ENCODE results near the gene CALM1.
"Not testable (repeated sequence)": the region's sequence is repeated elsewhere in the genome, so short reads cannot be mapped to it uniquely, and the experiment has no call there.

The CALM1 gene

DNA sequence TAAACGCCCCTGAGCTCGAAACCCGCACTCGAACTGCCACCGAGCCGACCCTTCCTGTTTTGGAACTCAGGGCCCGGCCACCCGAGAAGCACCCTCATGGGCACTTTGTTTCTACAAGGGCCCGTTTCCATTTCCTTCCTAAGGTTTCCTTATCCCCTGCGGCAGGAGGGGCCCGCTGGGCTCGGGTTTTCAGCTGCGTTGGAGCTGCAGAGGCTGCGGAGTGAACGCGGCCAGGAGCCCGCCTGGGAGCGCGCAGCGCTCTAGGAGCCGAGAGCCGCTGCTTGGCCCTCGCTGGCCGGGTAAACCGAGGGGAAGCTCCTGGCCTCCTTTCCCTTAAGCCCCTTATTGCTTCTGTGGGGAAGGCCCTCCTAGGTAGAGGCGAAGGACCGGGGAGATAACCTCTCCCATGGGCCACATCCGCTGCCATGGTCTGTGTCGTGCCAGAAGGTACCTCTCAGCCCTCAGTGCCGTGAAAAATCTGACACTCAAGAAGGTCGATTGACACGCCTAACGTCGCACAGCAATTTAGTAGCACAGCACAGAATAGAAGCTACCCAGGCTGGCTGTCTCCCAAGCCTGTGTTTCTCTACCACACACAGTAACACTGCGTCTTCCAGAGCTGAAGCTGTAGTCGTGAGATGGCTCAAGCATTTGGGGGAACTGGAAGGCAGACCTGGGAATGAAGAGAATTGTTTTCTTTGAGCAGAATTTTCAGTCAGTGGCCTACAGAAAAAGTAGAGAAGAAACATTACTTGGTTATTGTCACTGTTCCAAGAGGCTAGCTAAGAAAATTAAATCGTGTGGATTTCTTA lies 12.9 kb upstream of the CALM1 start:
- peak; percentile 44 to 53 for DNase-seq

DNA sequence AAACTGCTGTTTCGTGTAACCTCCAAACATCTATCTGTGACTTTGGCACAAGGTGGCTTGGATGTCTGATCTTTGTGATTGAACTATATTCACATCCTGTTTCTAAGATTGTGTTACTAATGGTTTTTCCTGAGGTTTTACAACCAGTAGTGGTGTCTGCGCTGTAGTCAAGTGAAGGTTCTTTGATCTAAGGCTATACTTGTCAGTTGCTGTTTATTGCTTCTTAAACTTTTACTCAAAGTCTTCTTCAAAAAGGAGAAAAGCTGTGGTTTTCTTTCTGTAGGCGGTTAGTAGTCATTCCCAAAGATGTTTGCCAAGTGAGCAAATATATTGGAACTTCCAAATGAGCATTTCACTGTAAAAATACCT lies 12.3 kb upstream of the CALM1 start:
- no peak for DNase-seq

DNA sequence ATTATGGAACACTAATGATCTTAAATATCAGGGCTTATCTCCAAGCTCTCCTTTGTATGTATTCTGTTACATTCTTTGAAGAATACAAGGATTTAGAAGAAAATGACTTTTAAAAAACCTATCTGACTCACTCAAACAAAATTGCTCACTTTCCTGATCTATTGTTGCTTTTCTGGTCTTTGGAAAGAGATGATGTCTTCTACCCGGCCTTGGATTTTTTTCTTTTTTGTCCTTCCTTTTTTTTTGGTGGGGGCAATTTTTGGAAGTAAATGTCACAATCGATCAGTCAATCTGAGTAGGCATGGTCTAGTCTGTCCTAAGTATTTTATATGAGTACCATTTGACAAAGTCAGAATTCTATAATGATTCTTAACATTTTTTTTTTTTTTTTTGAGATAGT lies 10.5 kb upstream of the CALM1 start:
- DNase-seq, result no peak

DNA sequence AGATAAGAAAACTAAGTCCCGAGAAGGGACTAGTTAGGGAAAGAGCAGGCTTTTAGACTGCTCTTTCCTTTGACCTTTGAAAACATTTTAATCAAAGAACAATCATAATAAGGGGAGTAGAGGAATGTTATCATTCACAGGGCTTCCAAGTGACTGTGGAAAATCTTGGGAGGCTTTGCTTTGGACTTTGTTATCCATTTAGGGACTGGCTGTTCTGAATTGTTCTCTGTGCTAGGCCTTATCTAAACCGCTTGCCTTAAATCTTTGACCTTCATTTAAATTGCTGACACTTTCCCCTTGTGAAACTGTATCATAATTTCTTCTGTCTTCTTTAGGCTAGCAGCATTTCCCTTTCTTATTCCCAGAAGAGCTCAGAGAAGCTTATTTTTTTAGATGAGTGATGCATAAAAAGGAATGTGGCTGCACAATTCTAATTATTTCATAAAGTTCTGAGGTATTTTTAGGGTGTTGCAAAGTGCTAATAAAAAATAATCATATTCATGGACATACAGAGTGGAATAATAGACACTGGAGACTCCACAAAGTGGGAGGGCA lies 9.5 kb upstream of the CALM1 start:
- no peak for DNase-seq

DNA sequence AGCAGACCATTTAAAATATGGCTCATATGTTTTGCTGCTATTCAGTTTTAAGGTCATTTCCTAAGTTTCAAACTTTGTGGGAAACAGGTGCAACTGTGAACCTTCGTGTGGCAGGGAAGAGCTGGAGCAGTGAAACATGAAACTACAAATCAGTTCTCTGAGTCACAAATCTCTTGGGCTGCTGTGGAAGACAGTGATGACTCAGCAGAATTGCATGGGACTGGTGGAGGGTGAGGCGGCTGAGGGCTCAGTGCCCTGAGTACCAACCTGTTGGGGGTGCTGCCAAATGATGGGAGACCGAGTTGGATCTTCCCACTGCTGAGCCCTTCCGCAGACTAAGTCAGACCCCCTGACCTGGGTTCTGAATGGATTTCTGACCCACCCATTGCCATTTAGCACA lies 8.4 kb upstream of the CALM1 start:
- DNase-seq, result no peak

DNA sequence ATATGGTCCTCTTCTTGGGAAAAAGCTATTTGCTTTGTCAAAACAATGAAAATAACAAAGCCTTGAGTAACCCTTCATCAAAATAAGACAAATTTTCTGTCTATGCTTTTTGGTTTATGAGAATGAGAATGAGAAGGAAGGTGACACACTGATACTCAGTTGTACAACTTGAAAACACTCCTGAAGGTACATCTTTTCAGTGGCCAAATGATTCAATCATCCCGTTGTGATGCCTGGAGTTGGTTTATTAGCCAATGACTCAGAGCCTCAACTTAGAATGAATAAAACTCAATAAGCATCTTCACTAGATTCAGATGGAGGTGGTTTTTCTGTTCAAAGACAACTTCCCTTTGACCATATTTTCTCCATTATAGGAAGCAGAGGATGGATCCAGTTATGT lies 7.8 kb upstream of the CALM1 start:
- DNase-seq, result no peak

DNA sequence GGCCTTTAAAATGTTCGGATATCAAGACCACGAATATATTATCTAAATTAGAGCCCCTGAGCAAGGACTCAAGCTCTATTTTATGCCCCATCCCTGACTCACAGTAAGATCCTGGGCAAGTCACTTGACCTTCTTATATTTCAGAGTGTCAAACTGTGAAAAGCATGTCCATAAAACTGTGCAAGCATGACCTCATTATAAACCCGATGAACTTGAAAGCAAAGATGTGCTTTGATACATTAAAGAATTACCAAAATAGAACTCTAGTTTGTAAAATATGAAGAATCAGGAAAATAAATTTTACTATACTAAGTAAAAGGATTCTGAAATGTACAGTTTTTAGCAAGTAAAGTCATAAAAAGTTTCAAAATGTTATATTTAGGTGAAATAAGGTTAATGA lies 2.9 kb upstream of the CALM1 start:
- no peak for DNase-seq

DNA sequence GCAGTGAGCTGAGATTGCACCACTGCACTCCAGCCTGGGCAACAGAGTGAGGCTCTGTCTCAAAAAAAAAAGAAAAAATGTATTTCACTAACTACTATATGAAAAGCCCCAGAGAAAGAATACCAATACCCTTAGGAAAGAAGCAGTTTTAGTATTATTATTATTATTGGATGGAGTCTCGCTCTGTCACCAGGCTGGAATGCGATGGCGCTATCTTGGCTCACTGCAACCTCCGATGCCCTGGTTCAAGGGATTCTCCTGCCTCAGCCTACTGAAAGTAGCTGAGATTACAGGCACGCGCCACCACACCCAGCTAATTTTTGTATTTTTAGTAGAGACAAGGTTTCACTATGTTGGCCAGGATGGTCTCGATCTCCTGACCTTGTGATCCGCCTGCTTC lies 2.0 kb upstream of the CALM1 start:
- not testable (repeated sequence) for DNase-seq

DNA sequence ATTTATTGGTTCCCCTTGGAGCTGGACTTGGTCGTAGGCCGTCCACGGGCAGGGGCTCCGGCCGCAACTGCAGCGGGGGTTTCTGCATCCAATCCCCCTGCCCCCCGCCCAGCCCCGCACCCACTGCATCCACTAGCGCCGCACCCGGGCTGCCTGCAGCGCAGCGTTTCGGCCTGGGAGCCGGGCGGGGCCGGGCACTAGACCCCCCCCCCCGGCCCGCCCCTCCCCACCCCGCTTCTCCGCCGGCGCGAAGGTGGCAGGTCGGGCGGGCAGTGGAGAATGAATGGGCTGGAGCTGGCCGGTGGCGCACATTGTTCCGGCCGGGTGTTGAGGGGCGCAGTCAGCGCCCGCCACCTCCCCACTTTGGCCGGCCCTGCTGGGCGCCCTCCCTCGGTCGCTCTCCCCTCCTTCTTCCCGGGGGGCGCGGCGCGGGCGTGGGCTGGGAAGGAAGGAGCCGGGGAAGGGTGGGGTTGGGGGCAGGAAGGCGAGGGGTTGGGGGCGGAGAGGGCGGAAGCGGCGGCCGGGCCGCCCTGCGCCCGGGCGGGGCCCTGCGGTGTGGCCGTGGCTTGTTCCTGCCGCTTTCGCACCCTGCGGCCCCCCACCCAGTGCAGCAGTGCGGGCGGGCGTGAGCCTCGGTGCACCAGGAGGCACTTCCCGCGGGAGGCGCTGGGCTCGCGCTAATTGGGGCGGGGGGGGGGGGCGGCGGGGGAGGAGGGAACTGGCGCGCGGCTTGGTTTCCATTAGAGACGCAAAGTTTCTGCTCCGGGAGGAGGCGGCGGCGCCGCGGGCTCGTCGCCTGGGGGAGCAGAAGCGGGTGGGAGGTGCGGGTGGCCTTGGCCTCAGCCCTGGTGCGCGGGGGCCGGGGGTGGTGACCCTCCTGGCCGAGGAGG lies 841 bp downstream of the CALM1 start:
- DNase-seq, result peak; percentile 40 to 42

DNA sequence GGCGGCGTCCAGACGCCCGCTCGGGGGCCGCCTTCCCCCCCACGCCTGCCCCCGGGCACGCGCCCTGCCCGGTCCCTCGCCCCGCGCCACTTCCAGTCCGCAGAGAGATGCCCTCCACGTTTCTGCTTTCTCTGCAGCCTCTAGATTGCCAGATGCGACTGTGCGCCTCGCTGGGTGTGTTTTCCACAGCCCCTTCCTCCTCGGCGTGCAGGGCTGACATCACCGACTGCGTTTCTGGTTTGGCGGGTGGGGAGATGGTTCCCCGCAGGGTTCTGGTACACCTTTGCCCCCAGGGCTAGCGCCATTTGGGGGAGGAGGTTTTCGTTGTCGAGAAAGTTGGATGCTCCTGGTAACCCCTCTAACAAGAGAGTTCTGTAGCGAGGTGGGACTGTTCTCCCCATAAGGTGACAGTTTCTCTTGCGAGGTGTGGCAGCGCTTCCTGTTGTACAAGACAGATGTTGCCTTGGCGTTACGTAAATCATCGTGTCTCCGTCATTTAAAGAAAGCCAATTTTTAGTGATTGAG lies 1.5 kb downstream of the CALM1 start:
- DNase-seq, result peak; percentile 28 to 58

DNA sequence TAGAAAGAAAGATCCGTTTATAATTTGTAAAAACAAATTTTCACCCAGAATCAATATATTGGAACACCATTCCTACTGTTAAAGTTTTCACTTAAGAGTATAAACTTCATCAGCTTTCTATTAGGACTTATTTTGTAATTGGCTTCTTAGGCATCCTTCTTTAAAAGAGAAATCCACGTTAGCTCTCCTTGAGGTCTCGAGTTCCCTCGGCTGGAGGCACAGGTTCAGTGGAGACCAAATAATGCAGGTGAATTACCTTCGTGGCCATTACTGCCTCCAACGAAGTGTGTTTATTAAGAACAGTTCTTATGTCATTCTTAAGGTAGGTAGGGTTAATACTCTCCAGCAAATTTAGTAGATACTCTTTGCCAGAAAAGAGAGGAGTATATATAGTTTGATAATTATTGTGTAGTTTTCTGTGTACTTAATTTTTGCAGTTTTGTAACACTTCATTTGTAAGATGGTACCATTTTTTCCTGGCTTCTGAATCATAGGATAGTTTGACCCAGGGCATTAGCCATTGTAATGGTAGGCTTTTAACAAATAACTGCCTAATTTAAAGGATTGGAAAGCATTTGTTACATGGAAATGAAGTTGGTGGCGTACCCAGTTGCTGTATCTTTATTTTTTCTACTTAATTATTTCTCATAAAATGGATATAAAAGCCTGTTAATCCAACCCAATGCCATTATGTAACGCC lies 2.2 kb downstream of the CALM1 start:
- no peak for DNase-seq

DNA sequence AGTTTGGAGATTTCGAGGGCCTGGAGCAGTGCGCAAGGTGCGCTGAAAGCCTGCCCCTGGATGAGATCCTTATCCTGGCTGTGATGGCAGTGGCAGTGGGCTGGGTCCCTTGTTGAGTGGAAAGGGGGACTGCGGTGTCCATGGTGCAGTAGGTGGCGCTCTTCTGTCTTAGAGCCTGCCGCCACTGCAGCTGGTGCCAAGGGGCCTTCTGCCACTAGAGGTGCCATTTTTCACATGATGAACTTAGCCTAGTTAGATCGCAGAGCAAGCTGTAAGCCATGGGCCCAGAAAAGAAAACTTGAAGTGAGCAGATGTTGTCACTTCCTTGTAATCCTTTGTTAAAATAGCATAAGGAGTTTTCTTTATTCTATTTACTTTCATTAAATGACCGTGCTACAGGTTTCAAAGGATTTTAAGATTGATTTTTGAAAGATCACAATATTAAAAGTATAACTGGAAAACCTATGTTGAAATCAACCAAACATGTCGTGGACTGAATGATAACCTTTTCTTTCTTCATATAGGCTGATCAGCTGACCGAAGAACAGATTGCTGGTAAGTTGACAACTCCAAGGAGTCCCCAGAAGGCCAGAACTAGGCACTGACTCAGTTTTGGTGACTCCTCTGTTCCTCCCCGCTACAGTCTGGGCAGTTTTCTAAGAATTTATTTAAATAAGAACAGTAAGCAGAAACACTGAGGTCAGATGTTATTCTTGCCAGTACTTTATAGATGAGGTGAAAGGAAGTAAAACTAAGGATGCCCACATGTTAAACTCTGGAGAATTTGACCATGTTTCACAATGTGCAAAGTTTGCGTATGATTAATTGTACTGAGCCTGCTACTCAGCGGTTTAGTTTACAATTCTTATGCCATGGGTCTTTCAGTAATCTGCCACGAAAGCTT lies 3.0 kb downstream of the CALM1 start:
- peak; percentile 93 for DNase-seq

DNA sequence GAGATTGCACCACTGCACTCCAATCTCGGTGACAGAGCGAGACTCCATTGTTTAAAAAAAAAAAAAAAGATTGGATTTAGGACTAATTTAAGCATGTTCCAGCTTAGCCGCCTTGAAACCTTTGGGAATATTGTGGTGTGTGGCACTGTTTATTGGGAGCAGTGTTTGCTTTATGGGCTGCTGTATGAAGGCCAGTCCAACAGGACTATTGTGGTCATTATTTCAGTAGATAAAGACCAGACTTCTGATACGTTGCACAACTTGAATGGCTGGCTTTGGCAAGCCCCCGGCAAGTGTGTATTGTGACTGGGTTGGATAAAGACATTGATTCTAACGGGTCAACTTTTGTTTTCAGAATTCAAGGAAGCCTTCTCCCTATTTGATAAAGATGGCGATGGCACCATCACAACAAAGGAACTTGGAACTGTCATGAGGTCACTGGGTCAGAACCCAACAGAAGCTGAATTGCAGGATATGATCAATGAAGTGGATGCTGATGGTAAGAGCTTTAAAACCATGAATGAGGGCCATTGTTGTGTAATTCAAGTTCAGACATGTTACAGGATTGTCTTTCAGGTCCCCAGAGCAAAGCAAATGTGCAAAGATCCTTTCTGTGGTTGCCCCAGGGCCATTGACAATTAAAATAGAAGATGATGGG lies 4.2 kb downstream of the CALM1 start:
- no peak for DNase-seq

DNA sequence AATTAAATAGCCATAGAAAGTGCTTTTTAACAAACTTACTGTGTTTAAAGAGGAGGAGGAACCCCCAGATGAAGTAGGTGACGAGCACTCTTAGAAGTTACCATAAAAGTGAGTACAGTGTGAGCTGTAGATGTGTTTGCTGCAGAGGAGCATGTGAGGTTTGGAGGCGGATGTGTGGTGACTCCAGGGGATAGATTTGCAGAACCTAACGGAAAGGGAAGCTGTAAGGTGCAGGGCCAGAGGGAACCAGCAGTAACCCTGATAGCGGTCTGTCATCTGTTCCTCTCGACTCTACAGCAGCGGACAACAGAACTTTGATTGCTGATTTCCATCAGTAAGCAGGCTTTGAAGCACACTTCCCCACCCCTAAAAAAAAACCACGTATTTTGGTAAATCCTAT lies 5.2 kb downstream of the CALM1 start:
- DNase-seq, result peak; percentile 67 to 84

DNA sequence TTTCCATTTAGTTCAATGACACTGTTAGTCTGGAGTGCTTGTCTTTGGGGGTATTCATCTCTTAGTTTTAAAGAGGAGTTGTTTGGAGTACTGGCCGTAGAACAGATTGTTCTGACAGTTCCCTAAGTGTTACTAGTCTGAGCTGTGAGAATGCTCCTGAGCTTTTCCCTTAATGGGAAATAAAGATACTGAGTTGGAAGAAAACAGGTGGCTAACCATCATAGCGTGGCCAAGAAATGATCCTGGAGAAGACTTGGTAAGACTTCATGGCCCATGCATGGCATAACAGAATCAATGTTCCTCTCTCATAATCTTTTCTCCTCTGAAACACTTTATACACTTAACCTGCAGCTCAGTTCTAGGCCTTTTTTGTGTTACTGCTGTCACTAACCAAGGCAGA lies 6.2 kb downstream of the CALM1 start:
- DNase-seq, result no peak

DNA sequence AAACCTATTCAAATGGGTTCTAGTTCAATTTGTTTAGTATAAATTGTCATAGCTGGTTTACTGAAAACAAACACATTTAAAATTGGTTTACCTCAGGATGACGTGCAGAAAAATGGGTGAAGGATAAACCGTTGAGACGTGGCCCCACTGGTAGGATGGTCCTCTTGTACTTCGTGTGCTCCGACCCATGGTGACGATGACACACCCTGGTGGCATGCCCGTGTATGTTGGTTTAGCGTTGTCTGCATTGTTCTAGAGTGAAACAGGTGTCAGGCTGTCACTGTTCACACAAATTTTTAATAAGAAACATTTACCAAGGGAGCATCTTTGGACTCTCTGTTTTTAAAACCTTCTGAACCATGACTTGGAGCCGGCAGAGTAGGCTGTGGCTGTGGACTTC lies 8.3 kb downstream of the CALM1 start:
- no peak for DNase-seq

DNA sequence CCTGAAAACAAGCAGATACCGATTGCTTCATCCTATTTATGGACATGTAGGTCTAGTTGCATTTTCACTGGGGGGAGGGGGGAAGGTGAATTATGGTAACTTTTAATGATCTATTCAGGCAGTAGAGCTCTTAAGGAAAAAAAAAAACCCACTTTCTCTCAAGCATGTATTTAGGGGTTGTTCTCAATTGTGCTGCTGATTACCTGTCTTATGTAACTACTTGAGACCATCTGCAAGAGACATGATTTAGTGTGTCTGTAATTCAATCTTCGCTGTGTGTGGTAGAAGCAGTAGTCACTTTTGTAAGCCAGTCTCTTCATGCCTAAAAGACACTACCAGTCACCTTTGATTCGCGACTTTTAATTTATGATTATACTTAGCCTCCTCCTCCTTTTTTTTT lies 8.9 kb downstream of the CALM1 start:
- DNase-seq, result no peak

DNA sequence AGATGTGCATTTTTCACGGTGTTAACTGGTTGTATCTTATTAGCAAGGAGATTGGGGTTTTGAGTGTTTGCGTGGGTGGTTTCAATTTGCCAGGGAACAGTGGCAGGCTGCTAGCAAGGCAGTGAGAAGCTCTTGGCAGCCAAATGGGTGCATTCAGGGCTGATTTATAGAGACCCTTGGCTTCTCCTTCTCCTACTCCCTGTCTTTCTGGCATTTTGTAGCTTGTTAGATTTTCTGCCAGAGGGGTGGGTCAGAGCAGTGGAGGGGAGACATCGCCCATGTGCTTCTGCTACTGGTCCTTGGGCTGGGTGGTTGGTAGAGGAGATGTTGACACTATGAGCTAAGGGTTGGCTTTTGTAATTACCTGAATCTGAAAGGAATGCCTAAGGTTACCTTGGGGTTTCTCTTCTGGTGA lies 9.6 kb downstream of the CALM1 start:
- no peak for DNase-seq

DNA sequence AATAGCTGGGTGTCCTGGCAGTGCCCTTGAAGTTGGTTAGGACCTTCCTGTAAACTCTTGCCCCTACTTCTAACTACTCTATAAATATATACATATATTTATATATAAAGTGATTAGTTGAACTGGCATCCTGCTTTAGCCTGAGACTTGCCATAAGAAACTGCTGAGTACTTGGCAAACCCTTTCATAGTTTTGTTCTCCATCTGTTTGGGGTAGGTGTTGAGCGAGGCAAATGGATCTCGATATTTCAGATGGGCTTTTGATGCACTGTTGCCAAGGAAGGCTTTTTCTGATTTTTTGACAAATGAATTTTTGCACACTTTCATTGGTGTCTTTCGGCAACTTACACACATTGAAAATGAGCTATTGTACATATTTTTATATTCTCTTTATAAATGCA lies 10.4 kb downstream of the CALM1 start:
- no peak for DNase-seq

DNA sequence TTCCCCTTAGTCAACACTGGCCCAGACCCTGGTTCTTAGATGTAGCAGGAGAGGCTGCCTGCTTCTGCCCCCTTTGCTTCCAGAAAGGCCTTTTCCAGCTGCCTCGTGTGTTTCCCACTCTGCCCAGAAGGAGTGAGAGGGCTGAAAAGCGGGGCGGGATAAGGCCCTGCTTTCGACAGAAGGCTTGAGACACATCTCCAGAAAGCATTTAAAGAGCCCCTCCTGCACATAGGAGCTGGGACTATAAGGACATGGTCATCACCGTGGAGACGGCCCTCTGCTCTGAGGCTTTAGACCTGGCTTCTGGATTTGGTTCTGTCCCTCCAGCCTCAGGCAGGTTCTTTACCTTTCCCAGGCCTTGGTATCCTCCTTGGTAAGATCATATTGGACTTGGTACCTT lies 11.9 kb downstream of the CALM1 start:
- DNase-seq, result no peak

DNA sequence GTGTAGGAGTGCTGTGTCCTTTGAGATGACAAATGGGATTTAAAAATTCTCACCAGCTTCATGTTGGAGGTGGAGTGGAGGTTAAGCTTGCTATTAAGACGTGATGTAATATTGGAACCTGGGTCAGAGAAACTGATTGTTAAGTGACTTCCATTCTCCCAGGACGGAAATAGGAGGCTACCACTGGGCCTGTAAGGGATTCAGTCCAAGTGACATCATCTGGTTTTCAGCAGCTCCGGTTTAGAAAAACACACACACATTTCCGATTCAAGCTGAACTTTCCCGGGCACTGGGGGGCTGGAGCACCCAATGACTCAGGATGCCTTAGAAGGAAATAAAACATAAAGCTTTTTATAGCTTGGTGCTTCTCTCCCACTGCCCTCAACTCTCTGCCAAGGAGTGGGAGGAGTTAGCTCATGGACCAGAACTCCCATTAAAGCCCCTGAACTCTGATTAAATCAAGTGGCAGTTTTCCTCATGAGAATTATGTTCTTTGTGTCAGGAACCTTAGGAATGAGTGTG lies 12.4 kb downstream of the CALM1 start:
- no peak for DNase-seq
